Fibroblast of lung (primary cell): ENCODE results near the gene KIAA0930.

Experiments
- EZH2 ChIP-seq: IDR thresholded peaks from 2 replicates; pipeline ENCODE4 v1.5.1; 2012; ENCODE audit warnings: low read length, control low read depth, mild to moderate bottlenecking; ENCODE audit errors: missing control alignments
- TF ChIP-seq, protein P1 (sequence below), 2 donors: IDR thresholded peaks in 1 of 2; conservative IDR thresholded peaks in 1 of 2; 1 replicate in 1 of 2; 2 replicates in 1 of 2; pipeline ENCODE4 v1.5.1; 2011 to 2012; ENCODE audit warnings: low read length in 2 of 2, control low read depth in 1 of 2, inconsistent platforms in 1 of 2, low read depth in 1 of 2, mild to moderate bottlenecking in 1 of 2

- TF ChIP-seq, protein P1, sequence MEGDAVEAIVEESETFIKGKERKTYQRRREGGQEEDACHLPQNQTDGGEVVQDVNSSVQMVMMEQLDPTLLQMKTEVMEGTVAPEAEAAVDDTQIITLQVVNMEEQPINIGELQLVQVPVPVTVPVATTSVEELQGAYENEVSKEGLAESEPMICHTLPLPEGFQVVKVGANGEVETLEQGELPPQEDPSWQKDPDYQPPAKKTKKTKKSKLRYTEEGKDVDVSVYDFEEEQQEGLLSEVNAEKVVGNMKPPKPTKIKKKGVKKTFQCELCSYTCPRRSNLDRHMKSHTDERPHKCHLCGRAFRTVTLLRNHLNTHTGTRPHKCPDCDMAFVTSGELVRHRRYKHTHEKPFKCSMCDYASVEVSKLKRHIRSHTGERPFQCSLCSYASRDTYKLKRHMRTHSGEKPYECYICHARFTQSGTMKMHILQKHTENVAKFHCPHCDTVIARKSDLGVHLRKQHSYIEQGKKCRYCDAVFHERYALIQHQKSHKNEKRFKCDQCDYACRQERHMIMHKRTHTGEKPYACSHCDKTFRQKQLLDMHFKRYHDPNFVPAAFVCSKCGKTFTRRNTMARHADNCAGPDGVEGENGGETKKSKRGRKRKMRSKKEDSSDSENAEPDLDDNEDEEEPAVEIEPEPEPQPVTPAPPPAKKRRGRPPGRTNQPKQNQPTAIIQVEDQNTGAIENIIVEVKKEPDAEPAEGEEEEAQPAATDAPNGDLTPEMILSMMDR (conservative IDR thresholded peaks at IDR 0.05 in 1 of 2, IDR thresholded peaks at IDR 0.05 in 1 of 2; ENCODE audit: low read depth in 1 of 2, low read length in 2 of 2) = no peak
- no peak for TF ChIP-seq EZH2
These were observed 33.2 kb downstream of the KIAA0930 start for GRCh38 chr22:45207533-45207932.
